ENCODE measurements around the gene ZNF865.
A peak's percentile ranks its signal among the peaks of the same experiment; 100 is the strongest.

ZNF865 gene

GRCh38 chr19:55585658-55586339, 19.6 kb upstream of the ZNF865 start:
- FAIRE-seq = no peak
- DNase-seq (ENCODE audit: extremely low spot score, insufficient read length, low read depth) = no peak

GRCh38 chr19:55586976-55587668, 18.3 kb upstream of the ZNF865 start:
- DNase-seq (ENCODE audit: extremely low spot score, insufficient read length, low read depth) (peak; percentile 94), FAIRE-seq (peak; percentile 92)

- no peak for DNase-seq (ENCODE audit: extremely low spot score, insufficient read length, low read depth)
Measured at GRCh38 chr19:55588738-55589137, 16.7 kb upstream of the ZNF865 start.

GRCh38 chr19:55590109-55590508, 15.3 kb upstream of the ZNF865 start:
- DNase-seq (ENCODE audit: extremely low spot score, insufficient read length, low read depth) (no peak), FAIRE-seq (no peak)

More at GRCh38 chr19:55588738-55589137, 16.7 kb upstream of the ZNF865 start:
- no peak for FAIRE-seq

- DNase-seq (ENCODE audit: extremely low spot score, insufficient read length, low read depth) (no peak), FAIRE-seq (no peak)
Measured at GRCh38 chr19:55590617-55591016, 14.8 kb upstream of the ZNF865 start.

GRCh38 chr19:55591555-55591954, 13.9 kb upstream of the ZNF865 start:
- FAIRE-seq = no peak
- no peak for DNase-seq (ENCODE audit: extremely low spot score, insufficient read length, low read depth)

- no peak for DNase-seq (ENCODE audit: extremely low spot score, insufficient read length, low read depth)
- no peak for FAIRE-seq
Measured at GRCh38 chr19:55592391-55593090, 12.9 kb upstream of the ZNF865 start.

GRCh38 chr19:55593096-55593772, 12.2 kb upstream of the ZNF865 start:
- FAIRE-seq = no peak

GRCh38 chr19:55594996-55595545, 10.4 kb upstream of the ZNF865 start:
- DNase-seq (ENCODE audit: extremely low spot score, insufficient read length, low read depth) = no peak
- FAIRE-seq = no peak

More at GRCh38 chr19:55593096-55593772, 12.2 kb upstream of the ZNF865 start:
- DNase-seq (ENCODE audit: extremely low spot score, insufficient read length, low read depth) = no peak

- no peak for FAIRE-seq
- DNase-seq (ENCODE audit: extremely low spot score, insufficient read length, low read depth) = no peak
Measured at GRCh38 chr19:55596304-55596703, 9.1 kb upstream of the ZNF865 start.

- DNase-seq (ENCODE audit: extremely low spot score, insufficient read length, low read depth) (no peak), FAIRE-seq (no peak)
Measured at GRCh38 chr19:55597501-55597921, 7.9 kb upstream of the ZNF865 start.

- no peak for DNase-seq (ENCODE audit: extremely low spot score, insufficient read length, low read depth)
Measured at GRCh38 chr19:55598034-55598433, 7.4 kb upstream of the ZNF865 start.

GRCh38 chr19:55598719-55599467, 6.6 kb upstream of the ZNF865 start:
- DNase-seq (ENCODE audit: extremely low spot score, insufficient read length, low read depth) = peak; percentile 65
- peak; percentile 96 for FAIRE-seq

More at GRCh38 chr19:55598034-55598433, 7.4 kb upstream of the ZNF865 start:
- no peak for FAIRE-seq

- FAIRE-seq (no peak), DNase-seq (ENCODE audit: extremely low spot score, insufficient read length, low read depth) (peak; percentile 55)
Measured at GRCh38 chr19:55599468-55599841, 6.0 kb upstream of the ZNF865 start, which contains the start of gene FIZ1. TSS of gene FIZ1 (minus strand) at chr19:55599517. CDS start at chr19:55597865, 1,652 bp downstream.

GRCh38 chr19:55599842-55600661, 5.4 kb upstream of the ZNF865 start, which contains the start of gene ZNF524:
TSS of gene ZNF524 (plus strand) at chr19:55600288. CDS start at chr19:55602113, 1,825 bp downstream.
- FAIRE-seq = peak; percentile 21
- DNase-seq (ENCODE audit: extremely low spot score, insufficient read length, low read depth) = peak; percentile 64

- DNase-seq (ENCODE audit: extremely low spot score, insufficient read length, low read depth) = no peak
- no peak for FAIRE-seq
Measured at GRCh38 chr19:55600662-55601028, 4.8 kb upstream of the ZNF865 start.

- no peak for FAIRE-seq
- no peak for DNase-seq (ENCODE audit: extremely low spot score, insufficient read length, low read depth)
Measured at GRCh38 chr19:55601084-55601483, 4.4 kb upstream of the ZNF865 start.

All from GM18507 (cell line).